Measurements from ENCODE around the gene FHOD3.
"Not testable (repeated sequence)": the region's sequence is repeated elsewhere in the genome, so short reads cannot be mapped to it uniquely, and the experiment has no call there.

The FHOD3 gene

GRCh38 chr18:36545821-36546427 is 248.4 kb downstream of the FHOD3 start:
- H3K4me1 Mint-ChIP-seq (ENCODE audit: low read depth) = no peaks in the 10 kb centered on the region
- no peak overlapping the region for H3K4me3 Mint-ChIP-seq
- H3K27ac Mint-ChIP-seq = no peak overlapping the region
- no peaks in the 10 kb centered on the region for H3K36me3 Mint-ChIP-seq
- H3K9me3 Mint-ChIP-seq (ENCODE audit: low read depth) = peaks cover 4% of the 10 kb centered on the region
- no peaks in the 10 kb centered on the region for H3K27me3 Mint-ChIP-seq

GRCh38 chr18:36546876-36547275 is 249.4 kb downstream of the FHOD3 start:
- H3K4me1 Mint-ChIP-seq (ENCODE audit: low read depth) = no peaks in the 10 kb centered on the region
- no peaks in the 10 kb centered on the region for H3K36me3 Mint-ChIP-seq
- H3K27me3 Mint-ChIP-seq = no peaks in the 10 kb centered on the region
- H3K27ac Mint-ChIP-seq = no peak overlapping the region
- H3K4me3 Mint-ChIP-seq = no peak overlapping the region
- H3K9me3 Mint-ChIP-seq (ENCODE audit: low read depth) = peaks cover 4% of the 10 kb centered on the region

- Mint-ChIP-seq H3K4me3 (no peak overlapping the region), H3K4me1 (ENCODE audit: low read depth) (no peaks in the 10 kb centered on the region), H3K9me3 (ENCODE audit: low read depth) (peaks cover 4% of the 10 kb centered on the region), H3K27ac (no peak overlapping the region), H3K27me3 (no peaks in the 10 kb centered on the region), H3K36me3 (no peaks in the 10 kb centered on the region)
Observed at GRCh38 chr18:36547544-36547943, 250.0 kb downstream of the FHOD3 start.

GRCh38 chr18:36551274-36551673 is 253.8 kb downstream of the FHOD3 start:
- not testable (repeated sequence) for H3K27ac Mint-ChIP-seq; H3K36me3 Mint-ChIP-seq; H3K4me3 Mint-ChIP-seq; H3K9me3 Mint-ChIP-seq (ENCODE audit: low read depth); H3K27me3 Mint-ChIP-seq; H3K4me1 Mint-ChIP-seq (ENCODE audit: low read depth)

- Mint-ChIP-seq H3K27ac (no peak overlapping the region), H3K27me3 (no peaks in the 10 kb centered on the region), H3K4me1 (ENCODE audit: low read depth) (no peaks in the 10 kb centered on the region), H3K9me3 (ENCODE audit: low read depth) (no peaks in the 10 kb centered on the region), H3K4me3 (no peak overlapping the region), H3K36me3 (no peaks in the 10 kb centered on the region)
Observed at GRCh38 chr18:36558234-36558633, 260.7 kb downstream of the FHOD3 start.

GRCh38 chr18:36559149-36559857 is 261.8 kb downstream of the FHOD3 start:
- Mint-ChIP-seq H3K27ac (no peak overlapping the region), H3K36me3 (no peaks in the 10 kb centered on the region), H3K4me1 (ENCODE audit: low read depth) (no peaks in the 10 kb centered on the region), H3K4me3 (no peak overlapping the region), H3K27me3 (peaks cover under 1% of the 10 kb centered on the region), H3K9me3 (ENCODE audit: low read depth) (no peaks in the 10 kb centered on the region)

- no peaks in the 10 kb centered on the region for H3K9me3 Mint-ChIP-seq (ENCODE audit: low read depth)
- peaks cover 1% of the 10 kb centered on the region for H3K27me3 Mint-ChIP-seq
- no peak overlapping the region for H3K4me3 Mint-ChIP-seq
- H3K36me3 Mint-ChIP-seq = no peaks in the 10 kb centered on the region
- H3K4me1 Mint-ChIP-seq (ENCODE audit: low read depth) = no peaks in the 10 kb centered on the region
- H3K27ac Mint-ChIP-seq = no peak overlapping the region
Observed at GRCh38 chr18:36560187-36560586, 262.7 kb downstream of the FHOD3 start.

- H3K27ac Mint-ChIP-seq = no peak overlapping the region
- peaks cover 1% of the 10 kb centered on the region for H3K27me3 Mint-ChIP-seq
- H3K9me3 Mint-ChIP-seq (ENCODE audit: low read depth) = no peaks in the 10 kb centered on the region
- no peak overlapping the region for H3K4me3 Mint-ChIP-seq
- no peaks in the 10 kb centered on the region for H3K36me3 Mint-ChIP-seq
- no peaks in the 10 kb centered on the region for H3K4me1 Mint-ChIP-seq (ENCODE audit: low read depth)
Observed at GRCh38 chr18:36561046-36561445, 263.5 kb downstream of the FHOD3 start.

GRCh38 chr18:36564841-36565240 is 267.3 kb downstream of the FHOD3 start:
- H3K27ac Mint-ChIP-seq = no peak overlapping the region
- H3K36me3 Mint-ChIP-seq = no peaks in the 10 kb centered on the region
- H3K4me1 Mint-ChIP-seq (ENCODE audit: low read depth) = no peaks in the 10 kb centered on the region
- H3K27me3 Mint-ChIP-seq = peaks cover 4% of the 10 kb centered on the region
- H3K9me3 Mint-ChIP-seq (ENCODE audit: low read depth) = no peaks in the 10 kb centered on the region
- no peak overlapping the region for H3K4me3 Mint-ChIP-seq

- Mint-ChIP-seq H3K27ac (no peak overlapping the region), H3K27me3 (peaks cover 4% of the 10 kb centered on the region), H3K4me3 (no peak overlapping the region), H3K9me3 (ENCODE audit: low read depth) (no peaks in the 10 kb centered on the region), H3K36me3 (no peaks in the 10 kb centered on the region), H3K4me1 (ENCODE audit: low read depth) (no peaks in the 10 kb centered on the region)
Observed at GRCh38 chr18:36567800-36568199, 270.3 kb downstream of the FHOD3 start.

- H3K4me3 Mint-ChIP-seq = no peak overlapping the region
- H3K27me3 Mint-ChIP-seq = peaks cover 4% of the 10 kb centered on the region
- H3K4me1 Mint-ChIP-seq (ENCODE audit: low read depth) = no peaks in the 10 kb centered on the region
- H3K27ac Mint-ChIP-seq = no peak overlapping the region
- no peaks in the 10 kb centered on the region for H3K36me3 Mint-ChIP-seq
- H3K9me3 Mint-ChIP-seq (ENCODE audit: low read depth) = no peaks in the 10 kb centered on the region
Observed at GRCh38 chr18:36568487-36568886, 271.0 kb downstream of the FHOD3 start.

- no peaks in the 10 kb centered on the region for H3K9me3 Mint-ChIP-seq (ENCODE audit: low read depth)
- no peaks in the 10 kb centered on the region for H3K4me1 Mint-ChIP-seq (ENCODE audit: low read depth)
- no peak overlapping the region for H3K4me3 Mint-ChIP-seq
- peaks cover 3% of the 10 kb centered on the region for H3K27me3 Mint-ChIP-seq
- H3K36me3 Mint-ChIP-seq = no peaks in the 10 kb centered on the region
- H3K27ac Mint-ChIP-seq = no peak overlapping the region
Observed at GRCh38 chr18:36572135-36572856, 274.8 kb downstream of the FHOD3 start.

GRCh38 chr18:36576339-36576738 is 278.8 kb downstream of the FHOD3 start:
- H3K4me1 Mint-ChIP-seq (ENCODE audit: low read depth) = no peaks in the 10 kb centered on the region
- H3K9me3 Mint-ChIP-seq (ENCODE audit: low read depth) = no peaks in the 10 kb centered on the region
- no peak overlapping the region for H3K27ac Mint-ChIP-seq
- H3K4me3 Mint-ChIP-seq = no peak overlapping the region
- peaks cover 8% of the 10 kb centered on the region for H3K27me3 Mint-ChIP-seq
- H3K36me3 Mint-ChIP-seq = no peaks in the 10 kb centered on the region

GRCh38 chr18:36578871-36579710 is 281.6 kb downstream of the FHOD3 start:
- Mint-ChIP-seq H3K9me3 (ENCODE audit: low read depth) (no peaks in the 10 kb centered on the region), H3K27me3 (peaks cover 8% of the 10 kb centered on the region), H3K4me1 (ENCODE audit: low read depth) (no peaks in the 10 kb centered on the region), H3K27ac (no peak overlapping the region), H3K4me3 (no peak overlapping the region), H3K36me3 (no peaks in the 10 kb centered on the region)

- Mint-ChIP-seq H3K27me3 (peaks cover 8% of the 10 kb centered on the region), H3K4me1 (ENCODE audit: low read depth) (no peaks in the 10 kb centered on the region), H3K9me3 (ENCODE audit: low read depth) (no peaks in the 10 kb centered on the region), H3K4me3 (no peak overlapping the region), H3K36me3 (no peaks in the 10 kb centered on the region), H3K27ac (no peak overlapping the region)
Observed at GRCh38 chr18:36580266-36580665, 282.8 kb downstream of the FHOD3 start.
